SK-N-MC (cell line): ENCODE data around the gene ZNF474.

Source experiments
- DNase-seq: peaks from one replicate; pipeline ENCODE4 v3.0.0-alpha.2; 2011; ENCODE audit warnings: low read depth, low spot score
- H3K27ac ChIP-seq: fragments of 200-600 bp; sonication (generic); 2 replicates; pipeline ENCODE4 v1.5.1; 2016; ENCODE audit warnings: mixed run types
- H3K36me3 ChIP-seq: fragments of 200-600 bp; sonication (generic); 2 replicates; pipeline ENCODE4 v1.6.1; 2017; ENCODE audit warnings: antibody characterized with exemption, low read length, mixed read lengths; ENCODE audit not compliant: insufficient read depth
- H3K4me3 ChIP-seq: fragments of 200-600 bp; sonication (generic); 2 replicates; pipeline ENCODE4 v1.5.1; 2016
- H3K9ac ChIP-seq: fragments of 200-600 bp; sonication (generic); 2 replicates; pipeline ENCODE4 v1.8.0; 2017; ENCODE audit warnings: mixed run types, mixed read lengths; ENCODE audit not compliant: insufficient read length
- H3K9me3 ChIP-seq: fragments of 200-600 bp; sonication (generic); 2 replicates; pipeline ENCODE4 v1.6.1; 2017; ENCODE audit warnings: low read depth, mild to moderate bottlenecking, antibody characterized with exemption, low read length, moderate library complexity, mixed read lengths
- EZH2 ChIP-seq: fragments of 200-600 bp; sonication (generic); IDR thresholded peaks from one replicate; pipeline ENCODE4 v1.6.1; 2017; ENCODE audit warnings: antibody characterized with exemption
- FOXP2 ChIP-seq: optimal IDR thresholded peaks from 2 replicates; pipeline ENCODE3; 2011; ENCODE audit warnings: mild to moderate bottlenecking, moderate library complexity; ENCODE audit not compliant: insufficient read depth; ENCODE audit errors: extremely low read length, control extremely low read depth
- POLR2AphosphoS5 ChIP-seq: IDR thresholded peaks from 2 replicates; pipeline ENCODE4 v1.6.1; 2012; ENCODE audit warnings: mild to moderate bottlenecking, low read depth, low read length, borderline replicate concordance

The ZNF474 gene

DNA sequence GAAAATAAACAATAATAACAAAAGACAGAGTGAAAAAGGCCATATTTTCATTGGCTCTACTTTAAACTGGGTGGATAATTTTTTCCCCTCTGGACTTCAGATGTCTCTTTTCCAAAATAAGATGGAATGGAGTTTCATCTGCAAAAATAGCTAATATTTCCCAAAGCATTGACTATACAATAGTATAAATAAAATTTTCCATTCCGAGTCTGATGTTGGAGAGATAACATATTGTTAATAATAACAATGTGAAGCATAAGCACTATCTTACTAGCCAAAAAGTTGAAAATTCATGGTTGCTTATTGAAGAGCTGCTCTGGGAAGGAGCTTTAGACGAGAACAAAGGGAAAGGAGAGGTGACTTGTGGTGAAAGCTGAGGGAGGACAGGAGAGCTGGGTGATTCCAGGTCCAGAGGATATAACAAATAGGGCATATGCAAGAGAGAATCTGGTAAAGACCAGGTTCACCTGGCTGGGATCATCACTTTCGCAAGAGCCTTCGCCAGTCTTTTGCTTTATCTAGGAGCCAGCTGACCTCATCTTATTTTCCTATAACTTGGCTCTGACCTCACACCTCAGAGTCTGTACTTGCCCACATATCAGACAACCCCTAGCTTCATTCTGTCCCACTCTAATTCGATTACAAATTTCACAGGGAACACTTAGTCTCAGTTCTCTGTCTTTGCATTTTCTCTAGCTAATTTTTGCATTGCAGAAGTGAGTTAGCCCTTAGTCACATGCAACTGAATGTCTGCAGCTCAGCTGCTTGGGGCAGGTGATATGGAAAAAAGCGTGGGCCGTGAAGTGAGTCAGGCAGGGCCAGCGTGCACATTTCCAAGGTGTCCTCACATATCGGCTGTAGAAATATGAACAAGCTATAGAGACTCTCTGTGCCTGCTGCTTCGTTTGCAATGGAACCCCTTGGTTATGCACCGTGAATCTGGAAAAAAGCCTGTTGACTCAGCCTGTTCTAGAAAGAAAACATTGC lies 7.6 kb upstream of the ZNF474 start:
- Histone ChIP-seq H3K27ac (no peak overlapping the region), H3K9me3 (no peaks in the 10 kb centered on the region), H3K36me3 (no peaks in the 10 kb centered on the region), H3K4me3 (no peak overlapping the region), H3K9ac (no peak overlapping the region)
- DNase-seq = no peak
- TF ChIP-seq EZH2 (no peak), FOXP2 (no peak), POLR2AphosphoS5 (no peak)

GRCh38 chr5:122124766-122125165 lies 4.6 kb upstream of the ZNF474 start:
- Histone ChIP-seq H3K36me3 (no peaks in the 10 kb centered on the region), H3K4me3 (no peak overlapping the region), H3K9me3 (no peaks in the 10 kb centered on the region), H3K9ac (no peak overlapping the region), H3K27ac (no peak overlapping the region)
- TF ChIP-seq FOXP2 (no peak), POLR2AphosphoS5 (no peak), EZH2 (no peak)
- DNase-seq = no peak

DNA sequence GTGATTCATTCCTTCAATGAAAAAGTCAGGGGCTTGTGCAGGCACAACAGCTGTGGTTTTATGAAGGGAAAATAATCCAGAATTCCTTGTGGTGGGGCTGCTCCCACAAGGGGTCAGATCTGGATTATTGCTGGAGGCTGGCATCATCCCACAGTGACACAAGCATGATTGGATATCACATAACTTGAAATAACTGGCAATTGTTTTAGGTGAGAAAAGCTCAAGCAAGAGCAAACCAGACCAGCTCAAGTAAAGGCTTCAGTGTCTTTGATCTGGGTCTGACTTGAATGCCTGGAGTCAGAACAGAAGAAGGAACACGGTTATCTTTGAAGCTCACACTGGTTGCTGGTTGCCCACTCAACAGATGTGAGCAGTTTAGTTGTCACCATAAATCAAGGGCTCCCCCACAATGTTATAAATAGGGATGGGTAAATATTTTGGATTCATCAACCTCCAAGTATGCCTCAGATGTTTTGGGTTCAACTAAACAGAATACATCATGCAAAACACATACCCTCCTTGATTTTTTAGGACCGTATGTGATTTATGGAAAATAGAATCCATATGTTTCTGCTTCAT lies 3.1 kb upstream of the ZNF474 start:
- H3K9me3 ChIP-seq = no peaks in the 10 kb centered on the region
- H3K9ac ChIP-seq = peak overlapping the region; percentile 57
- no peak for TF ChIP-seq POLR2AphosphoS5
- no peak for TF ChIP-seq FOXP2
- TF ChIP-seq EZH2 = no peak
- peak overlapping the region; percentile 51 for H3K4me3 ChIP-seq
- H3K27ac ChIP-seq = peak overlapping the region; percentile 56; the same call in 1 of the 2 replicates
- H3K36me3 ChIP-seq = no peaks in the 10 kb centered on the region
- no peak for DNase-seq

GRCh38 chr5:122126756-122127321 lies 2.5 kb upstream of the ZNF474 start:
- no peaks in the 10 kb centered on the region for H3K9me3 ChIP-seq
- peak overlapping the region; percentile 57 for H3K9ac ChIP-seq
- peak overlapping the region; percentile 51 for H3K4me3 ChIP-seq
- H3K27ac ChIP-seq = peak overlapping the region; percentile 56; the same call in 1 of the 2 replicates
- DNase-seq = no peak
- H3K36me3 ChIP-seq = no peaks in the 10 kb centered on the region
- TF ChIP-seq FOXP2 (no peak), EZH2 (no peak)

DNA sequence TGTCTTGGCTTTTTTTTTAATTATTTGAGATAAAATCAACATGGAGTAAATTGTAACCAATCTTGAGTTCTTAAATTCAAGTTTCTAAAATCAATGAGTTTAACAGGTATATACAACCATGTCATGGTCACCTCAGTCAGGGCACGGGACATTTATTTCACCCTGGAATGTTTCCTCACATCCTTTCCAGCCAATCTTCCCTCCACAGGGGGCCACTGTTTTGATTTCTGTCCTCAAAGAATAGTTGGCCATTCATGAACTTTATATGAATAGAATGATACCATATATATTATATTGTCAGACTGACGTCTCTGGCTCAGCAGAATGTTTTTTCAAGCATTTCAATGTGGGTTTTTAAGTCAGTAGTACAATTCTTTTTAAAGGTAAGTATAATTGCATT lies 806 bp downstream of the ZNF474 start:
- TF ChIP-seq FOXP2 (no peak), EZH2 (no peak), POLR2AphosphoS5 (no peak)
- Histone ChIP-seq H3K27ac (no peak overlapping the region), H3K9ac (no peak overlapping the region)

GRCh38 chr5:122137702-122138101 lies 8.4 kb downstream of the ZNF474 start:
- H3K36me3 ChIP-seq = no peaks in the 10 kb centered on the region
- no peak for DNase-seq
- no peak overlapping the region for H3K4me3 ChIP-seq
- no peak for TF ChIP-seq POLR2AphosphoS5
- no peak for TF ChIP-seq EZH2
- no peak for TF ChIP-seq FOXP2
- no peak overlapping the region for H3K27ac ChIP-seq
- no peak overlapping the region for H3K9ac ChIP-seq
- H3K9me3 ChIP-seq = no peaks in the 10 kb centered on the region

More for the DNA sequence above, 806 bp downstream of the ZNF474 start:
- Histone ChIP-seq H3K4me3 (no peak overlapping the region), H3K9me3 (no peaks in the 10 kb centered on the region), H3K36me3 (no peaks in the 10 kb centered on the region)
- DNase-seq = no peak

- no peak for DNase-seq
- H3K4me3 ChIP-seq = no peak overlapping the region
- no peak overlapping the region for H3K27ac ChIP-seq
- H3K36me3 ChIP-seq = no peaks in the 10 kb centered on the region
- no peak overlapping the region for H3K9ac ChIP-seq
- TF ChIP-seq POLR2AphosphoS5 (no peak), FOXP2 (no peak), EZH2 (no peak)
- no peaks in the 10 kb centered on the region for H3K9me3 ChIP-seq
Measured at GRCh38 chr5:122138356-122138755, 9.0 kb downstream of the ZNF474 start.

- no peak for DNase-seq
- no peak overlapping the region for H3K27ac ChIP-seq
- no peak overlapping the region for H3K9ac ChIP-seq
- no peak for TF ChIP-seq EZH2
- TF ChIP-seq POLR2AphosphoS5 = no peak
- no peak for TF ChIP-seq FOXP2
- H3K36me3 ChIP-seq = no peaks in the 10 kb centered on the region
- no peak overlapping the region for H3K4me3 ChIP-seq
- no peaks in the 10 kb centered on the region for H3K9me3 ChIP-seq
Measured at GRCh38 chr5:122140900-122141299, 11.6 kb downstream of the ZNF474 start.
